Epithelial cell of proximal tubule (primary cell): ENCODE data around the gene SPOCK1. TPM values are rescaled to one million over a fixed set of nuclear protein-coding genes. Genes with fewer than 3 reads are reported as not detected.

ENCODE experiments used
- DNase-seq: peaks from one replicate; pipeline ENCODE4 v3.0.0-alpha.2; 2011; ENCODE audit warnings: low read depth
- H3K4me3 ChIP-seq: 2 replicates; pipeline ENCODE4 v1.5.1; 2011; ENCODE audit warnings: low read depth, mild to moderate bottlenecking, low read length
- CTCF ChIP-seq: conservative IDR thresholded peaks from 2 replicates; pipeline ENCODE4 v1.5.1; 2012; ENCODE audit warnings: low read depth, mild to moderate bottlenecking, low read length
- total RNA-seq: library from RNA; depleted of rRNA; stranded (reverse); fragments of >200 nt; gene quantifications from 2 replicates; pipeline ENCODE4 v1.2.3, GENCODE V29; 2015

SPOCK1 gene
- total RNA-seq, 1 donor from 2014 or later = 31.4 TPM

- H3K4me3 ChIP-seq = no peak overlapping the region
- DNase-seq = no peak
- TF ChIP-seq CTCF = no peak
Observed at GRCh38 chr5:136927571-136927970, 571.6 kb downstream of the SPOCK1 start.

- no peak overlapping the region for H3K4me3 ChIP-seq
- TF ChIP-seq CTCF = no peak
- DNase-seq = no peak
Observed at GRCh38 chr5:136926073-136926472, 573.1 kb downstream of the SPOCK1 start.

Other genes starting within 250 kb of the SPOCK1 start
- 1.1 and 2.5 TPM in 2 replicates for gene KLHL3, start 236.8 kb upstream of the SPOCK1 start, total RNA-seq